Peyer's patch (tissue), 4 donors: ENCODE results near the gene P2RX7.

Experiments
- POLR2A ChIP-seq, 2 donors: fragments of 450-650 bp; IDR thresholded peaks; one replicate each; pipeline ENCODE4 v1.5.1; 2017; ENCODE audit warnings: antibody characterized with exemption in 2 of 2, mild to moderate bottlenecking in 2 of 2, moderate library complexity in 2 of 2
- TF ChIP-seq, protein P1 (sequence below), 6 experiments: fragments of 450-650 bp in 4 of 6; fragments of 200-600 bp in 2 of 6; sonication (generic) in 1 of 6; IDR thresholded peaks; one replicate each; pipeline ENCODE4 v1.5.1; 2017 to 2019; ENCODE audit warnings: antibody characterized with exemption in 6 of 6, mild to moderate bottlenecking in 3 of 6, moderate library complexity in 1 of 6

DNA sequence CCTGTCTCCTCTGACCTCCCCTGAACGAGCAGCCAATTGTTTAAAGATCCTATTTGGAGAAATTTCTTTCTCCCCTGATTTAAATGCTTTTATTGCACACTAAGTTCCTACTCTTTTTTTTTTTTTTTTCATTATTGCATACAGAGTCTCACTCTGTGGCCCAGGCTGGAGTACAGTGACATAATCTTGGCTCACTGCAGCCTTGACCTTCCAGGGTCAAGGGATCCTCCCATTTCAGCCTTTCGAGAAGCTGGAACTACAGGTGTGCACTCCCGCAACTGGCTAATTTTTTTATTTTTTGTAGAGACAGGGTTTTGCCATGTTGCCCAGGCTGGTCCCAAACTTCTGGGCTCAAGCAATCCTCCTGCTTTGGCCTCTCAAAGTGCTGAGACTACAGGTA, 5.2 kb upstream of the P2RX7 start:
- TF ChIP-seq, protein P1, sequence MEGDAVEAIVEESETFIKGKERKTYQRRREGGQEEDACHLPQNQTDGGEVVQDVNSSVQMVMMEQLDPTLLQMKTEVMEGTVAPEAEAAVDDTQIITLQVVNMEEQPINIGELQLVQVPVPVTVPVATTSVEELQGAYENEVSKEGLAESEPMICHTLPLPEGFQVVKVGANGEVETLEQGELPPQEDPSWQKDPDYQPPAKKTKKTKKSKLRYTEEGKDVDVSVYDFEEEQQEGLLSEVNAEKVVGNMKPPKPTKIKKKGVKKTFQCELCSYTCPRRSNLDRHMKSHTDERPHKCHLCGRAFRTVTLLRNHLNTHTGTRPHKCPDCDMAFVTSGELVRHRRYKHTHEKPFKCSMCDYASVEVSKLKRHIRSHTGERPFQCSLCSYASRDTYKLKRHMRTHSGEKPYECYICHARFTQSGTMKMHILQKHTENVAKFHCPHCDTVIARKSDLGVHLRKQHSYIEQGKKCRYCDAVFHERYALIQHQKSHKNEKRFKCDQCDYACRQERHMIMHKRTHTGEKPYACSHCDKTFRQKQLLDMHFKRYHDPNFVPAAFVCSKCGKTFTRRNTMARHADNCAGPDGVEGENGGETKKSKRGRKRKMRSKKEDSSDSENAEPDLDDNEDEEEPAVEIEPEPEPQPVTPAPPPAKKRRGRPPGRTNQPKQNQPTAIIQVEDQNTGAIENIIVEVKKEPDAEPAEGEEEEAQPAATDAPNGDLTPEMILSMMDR (IDR thresholded peaks at IDR 0.05): no peak
- no peak for TF ChIP-seq POLR2A (IDR thresholded peaks at IDR 0.05)
